NCI-H2081 treated with DMSO at 0.1 percent for 48 hours (cell line): ENCODE measurements around the gene ADAMTS2.
"Not testable (repeated sequence)": the region's sequence is repeated elsewhere in the genome, so short reads cannot be mapped to it uniquely, and the experiment has no call there.

Experiments
- DNase-seq: peaks from one replicate; lab custom pipeline; 2025; lab: John Stamatoyannopoulos, UW

The ADAMTS2 gene

DNA sequence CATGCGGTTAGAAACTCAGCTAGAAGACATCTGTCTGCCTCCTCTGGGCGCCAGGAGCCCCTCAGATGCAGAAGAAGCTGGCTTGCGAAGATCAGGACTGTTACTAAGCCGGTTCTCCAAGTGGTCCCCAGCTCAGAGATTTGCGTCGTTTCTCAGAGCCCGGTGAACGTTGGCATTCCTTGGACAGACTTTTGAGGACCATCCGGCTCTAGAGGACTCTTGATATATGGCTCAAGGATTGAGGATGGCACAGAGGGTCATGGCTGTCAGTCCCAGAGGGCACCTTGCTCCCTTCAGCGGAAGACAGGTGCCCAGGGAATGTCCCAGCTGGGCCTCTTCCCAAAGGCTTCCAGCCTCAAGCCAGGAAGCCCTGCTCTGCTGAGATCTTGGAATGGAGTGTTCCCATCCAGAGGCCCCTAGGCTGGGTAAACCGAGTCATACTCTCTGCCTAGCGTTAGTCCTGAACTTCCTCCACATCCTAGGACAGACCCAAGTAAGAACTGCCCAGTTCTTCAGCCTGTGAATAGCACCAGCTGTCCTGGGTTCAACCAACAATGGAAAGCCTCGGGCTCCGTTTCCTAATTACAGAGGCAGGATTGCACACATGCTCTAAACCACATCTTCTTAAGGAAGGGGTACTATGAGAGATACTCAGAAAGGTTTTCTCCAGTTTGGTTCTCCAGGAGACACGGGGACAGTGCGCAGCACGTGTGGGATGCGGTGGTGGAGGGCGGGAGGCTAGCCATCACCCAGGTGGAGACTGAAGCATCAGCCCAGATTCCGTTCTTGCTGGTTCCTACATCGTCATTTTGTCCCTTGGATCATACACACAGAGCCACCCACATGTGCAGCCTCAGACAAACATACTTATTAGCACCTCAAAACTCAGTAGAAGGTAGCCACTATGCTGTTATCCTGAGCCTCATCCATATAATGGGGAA, 233.7 kb downstream of the ADAMTS2 start:
- DNase-seq: no peak

DNA sequence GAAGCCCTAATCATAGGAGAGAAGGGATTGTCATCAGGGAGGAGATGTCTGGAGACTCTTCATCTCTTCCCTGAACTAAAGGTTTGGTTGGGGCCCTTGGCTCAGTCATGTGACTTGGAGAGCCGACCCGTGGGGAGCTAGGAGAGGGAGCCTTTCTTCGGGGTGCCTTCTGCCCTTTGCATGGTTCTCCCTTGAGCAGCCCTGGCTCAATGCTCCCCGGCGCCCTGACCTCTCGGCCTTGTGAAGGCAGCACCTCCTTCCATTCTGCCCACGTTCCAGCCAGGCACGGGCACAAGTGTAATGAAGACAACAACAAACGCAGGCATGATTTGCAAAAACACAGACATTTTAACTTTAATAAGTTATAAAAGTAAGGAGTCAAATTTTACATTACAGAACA, 234.7 kb downstream of the ADAMTS2 start:
- no peak for DNase-seq

DNA sequence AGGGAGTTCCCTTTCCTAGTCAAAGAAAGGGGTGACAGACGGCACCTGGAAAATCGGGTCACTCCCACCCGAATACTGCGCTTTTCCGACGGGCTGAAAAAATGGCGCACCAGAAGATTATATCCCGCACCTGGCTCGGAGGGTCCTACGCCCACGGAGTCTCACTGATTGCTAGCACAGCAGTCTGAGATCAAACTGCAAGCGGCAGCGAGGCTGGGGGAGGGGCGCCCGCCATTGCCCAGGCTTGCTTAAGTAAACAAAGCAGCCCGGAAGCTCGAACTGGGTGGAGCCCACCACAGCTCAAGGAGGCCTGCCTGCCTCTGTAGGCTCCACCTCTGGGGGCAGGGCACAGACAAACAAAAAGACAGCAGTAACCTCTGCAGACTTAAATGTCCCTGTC, 244.0 kb downstream of the ADAMTS2 start:
- not testable (repeated sequence) for DNase-seq

DNA sequence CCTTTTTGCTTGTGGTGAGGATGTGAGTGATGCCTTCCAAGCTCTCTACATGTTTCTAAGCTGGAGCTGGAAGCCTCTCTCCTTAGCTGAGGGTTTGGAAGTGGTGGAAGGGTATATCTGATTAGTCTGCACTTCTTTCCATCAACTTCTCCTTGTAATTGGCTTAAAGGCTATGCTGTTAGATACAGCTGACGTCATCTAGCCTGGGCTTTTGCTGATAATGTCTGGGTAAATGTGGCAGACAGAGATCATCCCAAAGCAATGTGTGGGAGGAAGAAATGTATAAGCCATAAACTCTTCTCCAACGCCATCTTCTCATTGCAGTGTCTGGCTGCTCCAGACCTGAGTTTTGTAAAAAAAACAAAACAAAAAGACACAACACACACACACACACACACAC, 255.8 kb downstream of the ADAMTS2 start:
- no peak for DNase-seq

DNA sequence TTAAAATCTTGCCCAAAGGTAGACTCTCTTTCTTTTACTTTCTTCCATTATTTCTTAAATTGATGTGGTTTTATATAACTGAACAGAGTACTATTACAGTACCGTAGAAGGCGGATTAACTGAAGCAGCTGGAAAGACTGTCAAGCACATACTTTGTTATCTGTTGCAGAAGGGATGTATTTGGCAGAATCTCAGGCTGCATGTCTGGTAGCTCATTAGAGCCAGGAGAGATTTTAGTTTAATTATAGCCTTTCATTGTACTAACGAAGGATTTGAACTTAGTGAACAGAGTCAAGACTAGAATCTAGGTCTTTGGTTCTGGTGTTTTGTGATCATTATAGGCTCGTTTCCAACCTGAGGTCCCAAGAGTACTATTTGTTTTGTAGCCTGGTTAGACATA, 264.5 kb downstream of the ADAMTS2 start:
- DNase-seq: no peak

DNA sequence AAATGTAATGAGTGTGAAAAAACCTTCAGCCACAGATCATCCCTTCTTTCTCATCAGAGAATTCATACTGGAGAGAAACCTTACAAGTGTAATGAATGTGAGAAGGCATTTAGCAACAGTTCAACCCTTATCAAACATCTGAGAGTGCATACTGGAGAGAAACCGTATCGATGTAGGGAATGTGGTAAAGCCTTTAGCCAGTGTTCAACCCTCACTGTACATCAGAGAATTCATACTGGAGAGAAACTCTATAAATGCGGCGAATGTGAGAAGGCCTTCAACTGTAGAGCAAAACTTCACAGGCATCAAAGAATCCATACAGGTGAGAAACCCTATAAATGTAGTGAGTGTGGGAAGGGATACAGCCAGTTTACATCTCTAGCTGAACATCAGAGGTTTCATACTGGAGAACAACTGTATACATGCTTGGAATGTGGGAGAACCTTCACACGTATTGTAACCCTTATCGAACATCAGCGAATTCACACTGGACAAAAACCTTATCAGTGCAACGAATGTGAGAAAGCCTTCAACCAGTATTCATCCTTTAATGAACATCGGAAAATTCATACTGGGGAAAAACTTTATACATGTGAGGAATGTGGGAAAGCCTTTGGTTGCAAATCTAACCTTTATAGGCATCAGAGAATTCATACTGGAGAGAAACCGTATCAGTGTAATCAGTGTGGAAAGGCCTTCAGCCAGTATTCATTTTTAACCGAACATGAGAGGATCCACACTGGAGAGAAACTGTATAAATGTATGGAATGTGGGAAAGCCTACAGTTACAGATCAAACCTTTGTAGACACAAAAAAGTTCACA, 265.9 kb downstream of the ADAMTS2 start:
- DNase-seq: no peak

DNA sequence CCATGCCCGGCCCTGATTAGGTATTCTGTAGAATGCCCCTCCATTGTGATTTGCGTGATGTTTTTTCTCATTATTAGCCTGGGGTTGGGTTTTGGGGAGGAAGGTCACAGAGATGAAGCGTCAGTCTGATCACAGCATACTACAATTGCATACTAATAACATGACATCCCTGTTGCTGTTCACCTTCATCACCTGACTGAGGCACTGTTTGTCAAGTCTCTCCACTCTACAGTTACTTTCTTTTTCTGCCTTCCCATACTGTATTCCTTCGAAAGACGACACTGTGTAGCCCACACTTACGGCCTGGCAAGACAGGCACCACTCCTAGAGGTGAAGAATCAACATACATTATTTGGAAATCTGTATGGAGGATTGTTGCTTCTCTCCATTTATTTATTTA, 279.6 kb downstream of the ADAMTS2 start:
- no peak for DNase-seq

DNA sequence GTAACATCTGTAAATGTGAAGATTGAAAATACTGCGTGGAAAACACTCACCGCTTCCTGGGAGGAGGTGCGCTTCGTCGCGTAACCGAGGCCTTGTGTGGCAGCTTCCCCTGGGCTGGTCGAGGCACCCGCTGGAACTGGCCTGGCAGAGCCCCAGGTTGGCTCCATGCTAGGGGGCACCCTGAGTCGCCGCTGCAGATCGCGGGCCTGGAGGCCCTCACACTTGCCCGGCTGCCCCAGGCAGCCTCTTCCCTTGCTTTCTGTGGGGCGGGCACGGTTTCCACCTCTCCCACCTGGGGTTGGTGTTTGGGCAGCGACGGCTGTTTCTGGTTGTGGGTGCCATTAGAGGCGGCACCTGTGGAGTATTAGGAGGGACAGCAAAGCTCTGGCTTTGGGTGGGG, 284.2 kb downstream of the ADAMTS2 start:
- no peak for DNase-seq
